Thoracic aorta endothelial cell (primary cell): ENCODE data around the gene SLC4A8. TPM values are rescaled to one million over a fixed set of nuclear protein-coding genes. Genes with fewer than 3 reads are reported as not detected.

Experiments used
- total RNA-seq: library from RNA; depleted of rRNA; stranded (reverse); fragments of >200 nt; gene quantifications from 2 replicates; pipeline ENCODE4 v1.2.3, GENCODE V29; 2012

Gene SLC4A8
- 5.2 and 5.5 TPM in 2 replicates for total RNA-seq

DNA sequence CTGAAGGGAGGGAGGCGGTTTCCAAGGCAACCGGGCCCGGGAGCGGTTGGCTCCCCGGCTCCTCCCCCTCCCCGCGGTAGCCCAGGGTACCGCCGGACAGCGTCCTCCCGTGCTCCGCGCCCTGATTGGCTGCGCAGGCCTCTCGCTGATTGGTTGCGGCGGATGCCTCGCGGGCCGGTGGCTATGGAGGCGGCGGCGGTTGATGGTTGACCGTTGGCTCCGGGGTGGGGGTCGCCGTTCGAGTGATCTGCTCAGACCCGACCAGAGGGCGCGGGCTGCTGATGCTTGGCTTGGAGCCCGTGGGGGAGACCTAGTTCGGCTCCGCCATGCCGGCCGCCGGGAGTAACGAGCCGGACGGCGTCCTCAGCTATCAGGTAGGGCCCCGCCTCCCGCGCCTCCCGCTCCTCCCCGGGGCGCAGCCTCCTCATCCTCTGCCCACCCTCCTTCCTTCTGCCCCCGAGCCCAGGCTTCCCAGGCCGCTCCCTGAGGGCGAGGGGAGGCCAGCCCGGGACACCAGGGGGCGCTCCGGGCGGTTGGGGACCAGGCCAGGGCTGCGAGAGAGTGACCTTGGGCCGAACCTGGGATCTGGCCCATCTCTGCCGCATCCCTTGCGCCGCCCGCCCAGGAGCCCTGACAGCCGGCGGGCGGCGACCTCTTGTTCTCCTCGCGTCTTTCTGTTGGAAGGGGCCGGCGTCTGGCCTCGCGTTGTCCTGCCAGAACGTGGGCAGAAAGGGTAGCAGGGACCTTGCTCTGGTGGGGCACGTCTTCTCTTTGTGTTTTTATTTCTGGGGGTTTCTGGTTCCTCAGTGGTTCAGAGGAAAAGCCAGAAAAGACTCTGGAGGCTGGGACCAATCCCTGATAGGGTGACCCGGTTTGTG, at the start of gene SLC4A8:
Gene SLC4A8, plus strand, starts transcription at position 170 of the 878 bp plus-strand sequence. Its CDS starts 157 bp downstream, at position 327.

DNA sequence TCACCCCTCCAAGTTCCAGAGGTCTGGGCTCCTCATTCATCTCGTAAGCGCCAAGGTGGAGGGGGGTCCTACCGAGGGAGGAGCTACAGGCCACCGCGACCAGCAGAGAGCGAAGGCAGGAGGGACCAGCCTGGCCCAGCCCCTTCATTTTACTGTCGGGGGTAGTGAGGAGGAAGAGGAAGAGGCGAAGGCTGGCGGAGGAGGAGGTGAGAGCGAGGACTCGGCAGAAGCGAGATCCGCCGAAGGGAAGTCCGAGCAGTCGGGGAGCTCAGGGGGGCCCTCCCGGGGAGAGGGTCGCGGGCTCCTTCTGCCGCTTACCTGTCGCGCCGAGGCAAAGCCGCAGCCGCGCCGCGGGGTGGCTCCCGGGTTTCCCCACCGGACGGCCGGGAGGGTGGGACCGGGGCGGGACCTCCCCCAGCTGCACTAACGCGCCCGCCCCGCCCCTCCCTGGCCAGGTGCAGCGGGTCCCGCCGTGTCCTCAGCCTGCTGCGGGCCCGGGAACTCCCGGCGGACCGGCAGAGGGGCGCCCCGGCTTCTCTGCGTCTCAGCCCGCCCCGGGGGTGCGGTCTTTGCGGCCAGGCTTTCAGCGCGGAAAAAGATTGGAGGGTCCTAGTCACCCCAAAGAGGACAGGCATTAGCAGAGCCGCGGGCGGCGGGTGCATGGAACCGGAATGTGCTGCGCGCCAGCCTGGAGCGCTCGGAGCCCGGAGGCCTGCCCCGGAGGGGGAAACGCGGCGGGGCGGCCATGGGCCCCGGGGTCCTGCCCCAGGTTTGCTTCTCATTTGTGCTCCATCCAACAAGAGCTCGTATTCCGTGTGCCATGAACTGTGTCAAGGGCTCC, 33.1 kb upstream of the SLC4A8 start, which contains the start of gene GALNT6:
Gene GALNT6, minus strand, starts transcription at position 124 of the 841 bp plus-strand sequence. CDS start 11,625 bp downstream, outside the sequence.

Other genes with a start within 250 kb of the SLC4A8 start
- 1.5 and 2.6 TPM in 2 replicates for gene POU6F1, start 206.8 kb upstream of the SLC4A8 start, total RNA-seq
- gene DAZAP2, start 186.0 kb upstream of the SLC4A8 start, total RNA-seq, result 125 and 183 TPM in 2 replicates
- gene SMAGP, start 154.4 kb upstream of the SLC4A8 start, total RNA-seq, result 22.8 and 23.1 TPM in 2 replicates
- not detected in 2 replicates for gene BIN2, start 100.7 kb upstream of the SLC4A8 start, total RNA-seq
- not detected in 2 replicates for gene CELA1, start 78.2 kb upstream of the SLC4A8 start, total RNA-seq
- gene GALNT6, start 33.4 kb upstream of the SLC4A8 start, total RNA-seq, result 58.3 and 72.1 TPM in 2 replicates
- 21.8 and 37.7 TPM in 2 replicates for gene SCN8A, start 166.4 kb downstream of the SLC4A8 start, total RNA-seq